HG03457 (cell line): ENCODE results near the gene COL18A1.
"Not testable (repeated sequence)": the region's sequence is repeated elsewhere in the genome, so short reads cannot be mapped to it uniquely, and the experiment has no call there.

Source experiments
- ATAC-seq: cut with Tn5 transposase; IDR thresholded peaks from one replicate; pipeline ENCODE4 v1.9.1; 2021; ENCODE audit warnings: moderate number of reproducible peaks; ENCODE audit not compliant: unreplicated experiment

Gene COL18A1

DNA sequence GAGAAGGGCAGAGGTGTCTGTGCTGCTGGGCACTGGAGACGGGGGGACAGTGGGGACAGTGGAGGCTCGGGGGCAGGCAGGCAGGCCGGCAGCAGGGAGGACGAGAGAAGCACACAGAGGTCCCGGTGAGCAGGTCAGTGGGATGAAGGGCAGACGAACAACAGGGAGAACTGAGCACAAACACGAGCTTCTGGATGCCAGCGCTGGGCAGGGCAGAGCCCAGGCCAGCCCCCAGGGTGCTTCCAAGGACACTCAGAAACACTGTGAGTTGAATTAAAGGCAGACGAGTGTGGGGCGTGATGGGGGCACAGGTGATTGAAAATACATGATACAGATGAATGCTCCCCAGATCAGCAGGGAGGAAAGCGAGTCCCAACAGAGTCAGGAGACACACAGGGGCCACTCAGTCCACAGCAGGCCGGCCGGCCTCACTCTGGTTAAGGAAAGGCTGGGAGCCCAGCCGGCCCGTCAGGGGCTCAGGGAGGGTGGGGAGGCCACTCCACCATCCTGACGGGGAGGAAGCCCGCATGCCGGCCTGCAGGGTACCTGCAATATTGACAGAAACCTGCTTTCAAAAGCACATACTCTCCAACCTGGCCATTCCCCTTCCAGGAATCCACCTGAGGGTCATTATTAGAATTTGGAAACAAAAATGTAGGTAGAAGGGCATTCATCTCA lies 123.2 kb downstream of the COL18A1 start:
- no peak for ATAC-seq

DNA sequence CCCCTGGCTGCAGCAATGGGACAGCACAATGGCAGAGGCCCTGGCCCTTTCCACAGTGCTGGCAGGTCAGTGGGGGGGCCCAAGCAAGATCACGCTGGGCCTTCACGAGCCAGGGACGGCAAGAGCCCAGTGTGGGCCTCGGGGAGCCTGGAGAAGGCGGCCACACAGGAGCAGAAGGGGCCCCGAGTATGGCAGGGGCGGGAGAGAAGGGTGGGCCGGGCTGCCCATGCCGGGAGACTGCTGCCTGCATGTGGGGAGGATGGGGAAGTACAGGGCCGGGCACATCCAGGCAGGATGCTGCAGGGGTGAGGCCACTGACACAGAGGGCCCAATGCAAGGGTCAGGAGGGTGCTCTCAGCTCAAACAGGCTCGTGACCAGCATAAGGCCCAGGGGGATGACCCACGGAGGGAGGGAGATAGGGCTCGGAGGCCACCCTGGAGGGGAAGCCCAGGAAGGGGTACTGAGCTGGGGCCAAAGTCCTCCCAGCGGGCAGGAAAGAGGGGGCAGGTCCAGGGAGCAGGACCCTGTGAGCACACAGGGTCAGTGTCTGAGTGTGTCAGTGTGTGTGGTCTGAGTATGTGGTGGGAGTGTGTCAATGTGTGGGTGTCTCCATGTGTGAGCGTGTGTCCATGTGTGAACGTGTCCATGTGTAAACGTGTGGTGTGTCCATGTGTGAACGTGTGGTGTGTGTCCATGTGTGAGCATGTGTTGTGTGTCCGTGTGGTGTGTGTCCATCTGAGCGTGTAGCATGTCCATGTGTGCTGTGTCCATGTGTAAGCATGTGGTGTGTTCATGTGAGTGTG lies 124.2 kb downstream of the COL18A1 start:
- no peak for ATAC-seq

DNA sequence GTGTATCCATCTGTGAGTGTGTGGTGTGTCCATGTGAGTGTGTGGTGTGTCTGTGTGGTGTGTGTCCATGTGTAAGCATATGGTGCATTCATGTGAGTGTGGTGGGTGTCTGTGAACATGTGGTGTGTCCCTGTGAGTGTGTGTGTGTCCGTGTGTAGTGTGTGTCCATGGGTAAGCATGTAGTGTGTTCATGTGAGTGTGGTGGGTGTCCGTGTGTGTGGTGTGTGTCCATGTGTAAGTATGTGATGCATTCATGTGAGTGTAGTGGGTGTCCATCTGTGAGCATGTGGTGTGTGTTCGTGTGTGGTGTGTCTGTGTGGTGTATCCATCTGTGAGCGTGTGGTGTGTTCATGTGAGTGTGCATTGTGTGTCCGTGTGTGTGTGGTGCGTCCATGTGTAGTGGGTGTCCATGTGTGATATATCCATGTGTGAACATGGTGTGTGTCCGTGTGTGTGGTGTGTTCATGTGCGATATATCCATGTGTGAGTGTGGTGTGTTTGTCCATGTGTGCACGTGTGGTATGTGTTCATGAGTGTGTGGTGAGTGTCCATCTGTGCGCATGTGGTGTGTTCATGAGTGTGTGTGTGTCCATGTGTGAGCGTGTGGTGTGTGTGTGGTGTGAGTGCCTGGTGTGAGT lies 124.9 kb downstream of the COL18A1 start:
- ATAC-seq = no peak

DNA sequence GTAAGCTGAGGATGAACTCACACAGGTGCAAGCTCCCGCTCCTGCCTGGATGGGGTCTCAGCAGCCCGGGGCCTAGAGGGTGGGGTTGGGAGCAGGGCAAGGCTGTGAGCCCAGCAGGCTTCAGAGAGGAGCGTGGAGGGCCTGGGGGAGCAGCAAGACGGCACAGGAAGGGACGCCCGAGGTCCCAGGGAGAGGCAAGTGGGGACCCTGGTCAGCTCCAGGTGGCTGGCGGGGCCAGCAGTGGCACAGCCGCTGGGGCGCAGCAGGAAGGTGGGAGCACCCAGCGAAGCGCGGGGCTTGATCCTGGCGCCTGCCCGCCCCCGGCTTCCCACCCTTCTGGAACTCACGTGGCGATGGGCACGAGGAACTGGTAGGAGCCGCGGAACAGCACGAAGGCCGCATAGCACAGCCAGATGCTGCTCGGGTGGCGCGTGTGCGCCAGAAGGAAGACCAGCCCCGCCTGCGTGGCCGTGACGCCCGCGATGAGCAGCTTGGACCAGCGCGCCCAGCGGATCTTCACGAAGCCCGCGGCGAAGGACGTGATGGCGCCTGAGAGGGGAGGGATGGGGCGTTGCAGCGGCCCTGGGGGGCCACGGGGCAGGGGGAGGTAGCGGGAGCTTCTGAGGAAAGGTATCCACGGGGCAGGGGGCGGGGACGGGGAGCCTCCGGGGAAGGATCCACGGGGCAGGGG lies 125.6 kb downstream of the COL18A1 start:
- no peak for ATAC-seq

DNA sequence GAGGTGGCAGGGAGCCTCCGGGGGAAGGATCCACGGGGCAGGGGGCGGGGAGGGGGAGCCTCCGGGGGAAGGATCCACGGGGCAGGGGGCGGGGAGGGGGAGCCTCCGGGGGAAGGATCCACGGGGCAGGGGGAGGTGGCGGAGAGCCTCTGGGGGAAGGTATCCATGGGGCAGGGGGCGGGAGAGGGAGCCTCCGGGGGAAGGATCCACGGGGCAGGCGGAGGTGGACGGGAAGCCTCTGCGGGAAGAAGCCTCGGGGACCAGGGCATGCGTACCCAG lies 126.1 kb downstream of the COL18A1 start:
- ATAC-seq = not testable (repeated sequence)

DNA sequence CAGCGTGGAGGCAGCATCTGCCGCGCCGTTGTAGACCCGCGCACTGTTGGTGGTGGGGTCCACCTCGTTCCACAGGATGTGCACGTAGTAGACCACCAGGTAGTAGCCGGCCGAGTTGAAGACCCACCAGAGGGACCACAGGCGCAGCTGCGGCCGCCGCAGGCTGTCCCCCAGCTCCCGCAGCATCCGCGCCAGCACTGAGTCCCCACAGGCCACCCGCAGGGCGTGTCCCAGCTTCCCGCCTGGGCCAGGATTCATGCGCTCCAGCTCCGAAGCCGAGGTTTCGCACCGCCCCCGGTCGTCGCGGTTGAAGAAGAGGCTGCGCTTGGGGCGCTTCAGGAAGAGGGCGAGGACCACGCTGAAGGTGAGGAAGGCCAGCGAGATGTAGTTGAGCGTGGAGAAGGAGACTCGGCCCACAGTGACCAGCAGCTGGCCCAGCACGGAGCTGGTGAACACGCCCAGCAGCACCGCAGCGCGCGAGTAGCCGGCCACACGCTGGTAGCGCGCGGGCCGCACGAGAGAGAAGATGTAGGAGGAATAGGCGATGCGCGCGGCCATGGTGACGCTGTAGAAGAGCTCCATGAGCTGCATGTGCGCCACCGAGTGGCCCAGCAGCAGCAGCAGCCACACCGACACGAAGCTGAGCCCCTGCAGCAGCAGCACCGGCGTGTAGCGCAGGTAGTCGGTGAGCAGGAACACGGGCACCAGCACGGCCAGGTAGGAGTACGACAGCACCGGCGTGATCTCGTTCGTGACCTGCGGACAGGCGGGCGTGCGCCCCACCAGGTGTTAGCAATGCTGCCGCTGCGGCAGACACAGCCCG lies 126.6 kb downstream of the COL18A1 start:
- ATAC-seq = no peak

DNA sequence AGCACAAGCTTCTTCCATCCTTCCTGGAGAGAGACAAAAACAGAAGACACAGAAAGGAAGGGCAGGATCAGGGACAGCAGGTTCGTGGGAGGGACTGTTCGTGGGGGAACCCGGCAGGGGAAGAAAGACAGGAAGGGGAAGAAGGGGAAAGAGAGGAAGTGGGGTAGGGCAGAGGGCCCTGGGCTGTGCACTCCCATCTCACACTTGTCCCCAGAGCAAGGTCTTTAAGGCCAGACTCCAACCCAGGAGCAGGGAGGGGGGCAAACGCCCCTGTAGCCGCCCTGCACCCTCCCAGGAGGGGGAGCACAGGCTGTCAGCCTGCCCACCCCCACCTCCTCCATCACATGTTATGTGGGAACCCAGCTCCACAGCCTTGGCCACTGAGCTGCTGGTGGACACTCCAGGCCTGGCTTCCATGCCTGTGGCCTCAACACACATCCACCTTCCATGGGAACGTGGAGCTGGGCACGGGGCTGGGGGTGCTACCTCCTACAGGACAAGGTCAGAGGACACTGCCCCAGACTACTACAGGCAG lies 127.9 kb downstream of the COL18A1 start:
- ATAC-seq = no peak

DNA sequence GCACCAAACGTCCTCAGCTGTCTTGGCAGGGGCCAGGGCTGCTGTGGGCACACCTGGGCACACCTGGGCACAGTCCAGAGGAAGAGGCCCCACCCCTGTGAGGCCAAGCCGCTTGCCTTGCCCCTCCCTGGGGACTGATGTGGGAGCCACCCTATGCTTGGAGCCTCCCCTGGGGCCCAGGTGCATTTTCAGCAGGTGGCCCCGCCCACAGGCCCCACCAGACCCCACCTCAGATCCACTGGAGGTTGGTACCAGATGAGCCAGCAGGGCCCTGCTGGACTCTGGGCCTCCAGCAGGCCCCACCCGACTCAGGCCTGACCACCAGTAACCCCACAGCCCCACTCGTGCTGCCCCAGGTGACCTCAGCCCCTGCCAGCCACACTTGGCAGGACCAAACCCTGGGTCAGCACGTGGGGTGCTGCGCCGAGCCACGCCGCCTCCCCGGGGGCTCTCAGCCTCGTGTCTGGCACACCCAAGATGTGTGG lies 128.4 kb downstream of the COL18A1 start:
- no peak for ATAC-seq

DNA sequence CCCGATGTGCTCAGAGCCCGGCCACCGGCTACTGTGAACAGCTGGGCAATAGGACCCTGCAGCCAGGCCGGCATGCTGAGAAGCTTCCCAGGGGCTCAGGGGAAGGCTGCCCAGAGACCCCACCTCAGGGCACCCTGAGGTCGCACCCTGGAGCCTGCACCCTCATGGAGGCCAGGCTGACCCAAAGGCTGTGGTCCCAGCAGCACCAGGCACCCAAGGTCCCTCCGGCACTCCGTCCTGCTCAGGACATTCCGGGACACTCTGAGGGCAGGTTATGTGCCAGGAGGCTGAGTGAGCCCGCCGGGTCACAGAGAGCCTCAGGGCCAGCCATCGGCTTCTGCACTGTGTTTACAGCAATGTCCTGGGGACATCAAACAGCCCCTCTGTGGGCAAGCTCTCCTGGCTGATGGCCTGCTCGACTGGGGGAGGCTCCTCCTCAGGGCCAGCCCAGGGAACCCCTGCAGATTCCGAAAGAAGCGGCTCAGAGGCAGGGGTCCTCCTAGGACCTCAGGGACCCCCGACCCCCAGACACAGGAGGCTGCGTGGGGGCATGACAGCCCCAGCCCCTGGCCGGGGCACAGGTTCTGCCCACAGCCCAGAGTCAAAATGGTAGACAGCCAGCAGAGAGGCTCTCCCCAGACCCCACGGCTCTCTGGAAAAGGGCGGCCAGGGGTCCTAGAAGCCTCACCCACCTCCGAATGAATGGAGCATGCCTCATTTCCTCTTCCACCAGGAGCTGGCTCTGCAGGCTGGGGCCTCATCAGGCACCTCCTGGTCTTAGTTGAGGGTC lies 129.1 kb downstream of the COL18A1 start:
- ATAC-seq = no peak

DNA sequence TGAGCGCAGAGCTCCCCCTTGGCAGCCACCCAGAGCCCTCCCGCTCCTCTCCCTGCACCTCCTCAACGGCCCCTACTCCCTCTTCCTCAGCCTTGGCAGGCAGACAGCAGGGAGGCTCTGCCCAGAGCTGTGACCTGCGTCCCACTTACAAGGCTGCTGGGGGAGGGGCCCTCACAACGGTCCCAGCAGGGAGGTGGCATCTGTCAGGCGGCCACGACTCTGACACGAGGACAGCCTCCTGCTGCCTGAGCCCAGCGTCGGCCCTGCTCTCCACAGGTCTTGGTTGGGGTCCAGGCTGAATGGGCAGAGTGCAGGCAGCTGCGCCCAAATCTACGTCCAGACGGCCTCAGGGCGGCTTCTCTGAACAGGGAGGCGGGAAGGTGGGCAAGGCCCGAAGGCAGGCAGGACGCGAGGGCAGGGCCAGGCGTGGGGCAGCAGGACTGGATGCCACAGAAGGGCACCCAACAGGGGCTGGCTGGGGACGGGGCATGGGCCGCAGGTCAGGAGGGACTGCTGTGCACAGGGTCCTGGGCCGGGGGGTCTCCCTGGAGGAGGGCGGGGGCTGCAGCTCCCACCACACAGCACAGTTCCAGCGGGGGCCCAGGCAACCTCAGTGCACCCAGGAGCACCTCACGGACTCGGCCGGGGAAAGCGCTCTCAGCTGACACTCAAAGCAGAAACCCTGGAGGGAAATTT lies 129.8 kb downstream of the COL18A1 start:
- no peak for ATAC-seq

DNA sequence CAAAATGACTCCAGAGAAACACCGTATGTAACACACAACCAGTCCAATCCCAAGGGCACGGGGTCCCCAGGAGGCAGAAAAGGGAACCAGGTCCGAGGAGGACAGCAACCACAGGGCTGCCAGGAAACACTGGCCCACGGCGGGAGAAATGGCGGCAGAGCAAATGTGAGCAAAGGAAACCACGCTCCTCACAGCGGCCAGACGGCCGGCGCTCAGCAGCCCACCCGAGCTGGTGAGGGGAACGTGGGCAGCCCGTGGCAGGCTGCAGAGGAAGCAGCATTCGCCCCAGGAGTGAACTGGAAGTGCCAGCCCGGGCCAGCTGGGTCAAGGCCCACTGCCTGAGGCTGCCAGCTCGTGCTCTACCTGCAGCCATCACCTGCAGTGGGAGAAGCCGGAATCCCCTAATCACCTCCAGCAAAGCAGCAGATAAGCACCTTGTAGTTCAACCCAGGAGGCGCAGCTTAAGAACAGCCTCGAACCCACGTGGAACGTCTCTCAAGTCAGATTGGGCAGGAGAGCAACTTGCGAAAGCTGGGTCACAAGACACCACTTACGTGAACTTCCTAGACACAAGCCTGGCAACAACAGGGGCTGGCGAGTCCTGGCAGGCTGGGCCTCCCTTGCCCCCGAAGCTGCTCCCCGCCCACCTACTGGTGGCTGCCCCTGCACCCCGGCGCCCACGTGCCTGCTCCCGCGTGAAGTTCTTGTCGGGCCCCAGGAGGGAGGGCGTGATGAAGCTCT lies 130.5 kb downstream of the COL18A1 start:
- no peak for ATAC-seq

DNA sequence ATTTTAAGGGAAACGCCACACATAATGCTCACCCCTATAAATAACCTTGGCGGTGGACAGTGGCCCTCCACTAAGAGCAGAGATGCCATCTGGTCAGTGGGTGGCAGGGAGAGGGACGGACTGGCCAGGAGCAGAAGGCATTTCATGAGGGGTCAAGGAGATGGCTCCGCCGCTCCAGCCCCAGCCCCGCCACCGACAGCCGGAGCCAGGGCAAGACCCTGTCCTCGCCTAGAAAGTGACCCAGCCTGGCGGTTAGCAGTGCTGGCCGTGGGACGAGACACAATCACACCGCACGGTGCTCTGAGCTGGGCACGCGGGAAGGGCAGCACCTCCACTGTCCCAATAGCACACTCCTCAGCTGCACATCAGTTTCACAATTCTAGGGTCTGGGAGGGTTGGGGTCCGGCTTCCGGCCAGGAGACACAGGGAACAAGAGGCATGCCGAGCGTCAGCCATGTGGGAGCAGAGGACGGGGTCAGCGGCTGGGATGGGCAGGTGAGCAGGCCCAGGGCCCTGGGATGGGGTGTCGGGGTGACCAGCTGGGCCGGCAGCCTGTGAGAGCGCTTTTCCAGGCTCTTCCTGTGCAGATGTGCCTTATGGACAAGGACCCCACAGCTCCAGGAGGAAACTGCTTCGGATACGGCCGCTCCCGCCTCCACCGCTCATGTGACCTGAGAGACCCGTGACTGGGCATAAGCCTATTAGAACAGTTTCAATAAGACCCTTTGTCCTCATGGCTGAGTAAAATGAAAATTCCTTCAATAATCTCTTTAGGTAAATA lies 131.5 kb downstream of the COL18A1 start:
- ATAC-seq = no peak

DNA sequence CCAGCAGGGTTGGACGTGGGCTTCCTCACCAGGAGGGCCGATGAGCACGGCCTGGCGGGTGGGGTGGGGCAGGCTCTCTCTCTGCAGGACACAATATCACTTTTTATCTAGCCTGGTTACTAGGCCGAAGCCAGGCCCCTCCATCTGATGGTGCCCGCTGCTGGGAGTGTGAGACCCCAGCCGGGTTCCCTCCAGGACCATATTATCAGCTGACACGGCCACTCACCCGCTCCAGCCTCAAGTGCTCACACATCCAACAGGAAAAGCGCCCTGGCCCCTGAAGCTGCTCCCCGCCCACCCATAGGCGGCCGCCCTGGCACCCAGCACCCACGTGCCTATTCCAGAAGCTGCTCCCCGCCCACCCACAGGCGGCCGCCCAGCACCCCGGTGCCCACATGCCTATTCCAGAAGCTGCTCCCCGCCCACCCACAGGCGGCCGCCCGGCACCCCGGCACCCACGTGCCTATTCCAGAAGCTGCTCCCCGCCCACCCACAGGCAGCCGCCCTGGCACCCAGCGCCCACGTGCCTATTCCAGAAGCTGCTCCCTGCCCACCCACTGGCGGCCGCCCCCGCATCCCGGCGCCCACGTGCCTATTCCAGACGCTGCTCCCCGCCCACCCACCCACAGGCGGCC lies 132.3 kb downstream of the COL18A1 start:
- ATAC-seq = no peak

DNA sequence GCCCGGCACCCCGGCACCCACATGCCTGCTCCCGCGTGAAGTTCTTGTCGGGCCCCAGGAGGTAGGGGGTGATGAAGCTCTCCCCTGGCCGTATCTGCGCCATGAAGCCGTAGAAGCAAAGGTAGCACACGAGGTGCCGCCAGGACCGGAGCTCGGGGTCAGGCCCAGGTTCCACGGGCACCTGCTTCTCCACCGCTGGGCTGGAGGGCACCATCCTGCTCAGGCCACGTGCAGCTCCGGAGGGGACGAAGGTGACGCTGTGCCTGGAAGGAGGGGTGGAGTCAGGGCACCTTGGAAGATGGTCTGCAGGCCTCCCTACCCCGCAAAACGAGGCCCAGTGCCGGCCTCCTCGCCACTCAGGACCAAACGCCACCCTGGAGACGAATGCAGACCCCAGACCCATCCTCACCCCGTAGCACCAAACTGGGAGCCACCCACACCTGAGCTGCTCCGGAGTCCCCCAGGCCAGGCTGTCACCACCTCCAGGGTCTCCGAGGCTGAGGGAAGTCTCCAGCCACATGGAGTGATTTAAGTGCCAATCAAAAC lies 132.9 kb downstream of the COL18A1 start:
- ATAC-seq = no peak

DNA sequence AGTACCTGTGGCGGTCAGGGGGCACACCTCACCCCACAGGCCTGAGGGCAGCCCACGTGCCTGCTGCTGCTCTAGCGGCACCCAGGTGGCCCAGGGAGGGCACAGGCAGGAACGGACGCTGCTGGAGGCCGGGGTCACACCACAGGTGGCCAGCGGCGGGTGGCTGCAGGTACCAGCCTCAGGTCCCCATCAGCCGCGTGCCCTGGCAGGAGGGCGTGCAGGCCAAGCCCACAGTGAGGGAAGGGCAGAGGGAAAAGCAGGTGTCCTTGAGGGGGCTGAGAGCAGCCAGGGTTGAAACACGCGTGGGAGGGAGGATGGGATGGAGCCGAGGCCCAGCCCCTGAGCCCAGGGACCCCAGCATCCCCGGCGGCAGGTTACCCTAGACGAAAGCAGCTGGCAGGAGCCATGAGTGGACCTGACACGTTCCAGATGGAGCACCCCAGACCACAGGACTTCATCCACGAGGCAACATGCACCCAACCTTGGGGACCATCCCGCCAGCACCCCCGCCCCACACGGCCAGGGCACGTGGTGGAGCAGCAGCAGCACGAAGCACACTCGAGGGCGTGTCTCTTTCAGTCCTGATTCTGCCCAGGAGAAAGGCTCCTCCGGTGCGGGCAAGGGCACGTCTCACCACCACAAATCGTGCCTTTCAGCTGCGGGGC lies 133.5 kb downstream of the COL18A1 start:
- ATAC-seq = no peak

DNA sequence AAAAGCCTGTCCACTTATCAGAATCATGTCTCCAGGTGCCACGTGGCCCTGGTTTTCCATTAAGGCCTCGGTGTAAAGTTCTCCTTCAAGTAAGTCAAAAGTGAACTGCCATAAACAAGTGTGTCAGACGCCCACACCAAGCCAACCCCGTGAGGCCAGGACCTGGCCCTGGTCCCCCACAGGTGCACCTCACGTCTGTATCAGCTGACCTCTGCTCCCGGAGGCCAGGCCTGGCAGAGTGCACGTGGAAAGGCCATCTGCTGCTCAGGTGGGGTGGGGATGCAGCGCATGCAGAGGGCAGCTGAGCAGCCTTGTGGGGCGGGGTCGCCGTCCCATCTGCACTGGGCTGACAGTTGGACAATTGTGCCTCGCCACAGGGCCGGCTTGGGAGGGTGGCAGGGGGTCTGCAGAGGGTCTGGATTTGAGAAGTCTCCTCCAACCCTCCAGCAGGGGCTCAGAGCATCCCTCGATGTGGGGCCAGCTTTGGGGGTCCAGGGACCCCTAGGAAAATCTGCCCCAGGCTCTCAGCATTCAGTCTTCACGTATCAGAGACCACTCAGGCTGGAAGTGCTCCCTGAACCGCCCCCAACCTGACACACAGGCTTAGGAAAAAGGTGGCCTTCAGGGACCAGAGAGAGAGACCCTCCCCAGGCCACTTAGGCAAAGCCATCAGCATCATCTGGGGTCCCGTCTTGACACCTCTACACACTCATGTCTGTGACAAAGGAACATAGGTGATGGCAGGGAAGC lies 134.3 kb downstream of the COL18A1 start:
- no peak for ATAC-seq
